Neural progenitor cell (in vitro differentiated cells): ENCODE measurements around the gene MYLK2. TPM values are rescaled to one million over a fixed set of nuclear protein-coding genes. Genes with fewer than 3 reads are reported as not detected.

Experiments used
- DNase-seq: peaks from one replicate; pipeline ENCODE4 v3.0.0-alpha.2; 2016; ENCODE audit warnings: low spot score
- H2AFZ ChIP-seq: fragments of 200-600 bp; sonication (generic); replicated peaks from 2 replicates; pipeline ENCODE4 v1.6.1; 2016; ENCODE audit warnings: antibody characterized with exemption
- H3F3A ChIP-seq: fragments of 200-600 bp; sonication (generic); 2 replicates; pipeline ENCODE4 v1.6.1; 2016; ENCODE audit warnings: antibody characterized with exemption, low read depth
- H3K27ac ChIP-seq: fragments of 200-600 bp; sonication (generic); 2 replicates; pipeline ENCODE4 v1.5.1; 2016; ENCODE audit warnings: mild to moderate bottlenecking
- H3K27me3 ChIP-seq: fragments of 200-600 bp; sonication (generic); 2 replicates; pipeline ENCODE4 v1.6.1; 2016; ENCODE audit warnings: mild to moderate bottlenecking, moderate library complexity
- H3K36me3 ChIP-seq: fragments of 200-600 bp; sonication (generic); 2 replicates; pipeline ENCODE4 v1.5.1; 2016
- H3K4me1 ChIP-seq: fragments of 200-600 bp; sonication (generic); 2 replicates; pipeline ENCODE4 v1.6.1; 2016; ENCODE audit warnings: mixed run types
- H3K4me2 ChIP-seq: fragments of 200-600 bp; sonication (generic); 2 replicates; pipeline ENCODE4 v1.6.1; 2016
- H3K4me3 ChIP-seq: fragments of 200-600 bp; sonication (generic); 2 replicates; pipeline ENCODE4 v1.5.1; 2016
- H3K79me2 ChIP-seq: fragments of 200-600 bp; sonication (generic); 2 replicates; pipeline ENCODE4 v1.6.1; 2016; ENCODE audit warnings: low read depth
- H3K9ac ChIP-seq: fragments of 200-600 bp; sonication (generic); 2 replicates; pipeline ENCODE4 v1.6.1; 2016
- H3K9me3 ChIP-seq: fragments of 200-600 bp; sonication (generic); 2 replicates; pipeline ENCODE4 v1.5.1; 2016; ENCODE audit warnings: low read depth
- H4K20me1 ChIP-seq: fragments of 200-600 bp; sonication (generic); 2 replicates; pipeline ENCODE4 v1.6.1; 2016; ENCODE audit warnings: low read depth
- H3K27ac Mint-ChIP-seq: 3 replicates; pipeline ENCODE4 v1.8.0; 2021; ENCODE audit warnings: mixed read lengths
- H3K27me3 Mint-ChIP-seq: 2 replicates; pipeline ENCODE4 v1.8.0; 2022; ENCODE audit warnings: low read depth, mild to moderate bottlenecking, inconsistent platforms, moderate library complexity, mixed read lengths; ENCODE audit not compliant: insufficient read depth
- H3K36me3 Mint-ChIP-seq: 3 replicates; pipeline ENCODE4 v1.8.0; 2021; ENCODE audit warnings: mixed read lengths
- H3K4me1 Mint-ChIP-seq: 3 replicates; pipeline ENCODE4 v1.8.0; 2021; ENCODE audit warnings: mixed read lengths
- H3K4me3 Mint-ChIP-seq: 3 replicates; pipeline ENCODE4 v1.8.0; 2021; ENCODE audit warnings: mild to moderate bottlenecking, moderate library complexity, mixed read lengths
- H3K9me3 Mint-ChIP-seq: 3 replicates; pipeline ENCODE4 v1.8.0; 2020; ENCODE audit warnings: mixed read lengths
- EZH2 ChIP-seq: fragments of 200-600 bp; sonication (generic); IDR thresholded peaks from 2 replicates; pipeline ENCODE4 v1.6.1; 2017; ENCODE audit warnings: antibody characterized with exemption, mild to moderate bottlenecking, moderate library complexity
- EZH2phosphoT487 ChIP-seq: fragments of 200-600 bp; sonication (generic); IDR thresholded peaks from 2 replicates; pipeline ENCODE4 v1.6.1; 2017; ENCODE audit warnings: antibody characterized with exemption
- total RNA-seq: library from RNA; depleted of rRNA; stranded (reverse); fragments of >200 nt; gene quantifications from 2 replicates; pipeline ENCODE4 v1.2.3, GENCODE V29; 2015; ENCODE audit warnings: low replicate concordance
- TF ChIP-seq, protein P1 (sequence below): fragments of 200-600 bp; sonication (generic); IDR thresholded peaks from 2 replicates; pipeline ENCODE4 v1.5.1; 2017; ENCODE audit warnings: antibody characterized with exemption, mild to moderate bottlenecking

The MYLK2 gene
- total RNA-seq, 1 donor from 2014 or later: not detected

GRCh38 chr20:31830406-31830981 is 11.3 kb downstream of the MYLK2 start:
- Mint-ChIP-seq H3K4me3 (no peak overlapping the region), H3K27ac (no peak overlapping the region), H3K27me3 (peaks cover 5% of the 10 kb centered on the region), H3K4me1 (peaks cover 18% of the 10 kb centered on the region), H3K9me3 (no peaks in the 10 kb centered on the region), H3K36me3 (no peaks in the 10 kb centered on the region)
- no peaks in the 10 kb centered on the region for H3K27me3 ChIP-seq
- H3K4me3 ChIP-seq: no peak overlapping the region
- H4K20me1 ChIP-seq: no peaks in the 10 kb centered on the region
- H3K9ac ChIP-seq: no peak overlapping the region
- H2AFZ ChIP-seq: no peak overlapping the region
- H3F3A ChIP-seq: no peaks in the 10 kb centered on the region
- DNase-seq: no peak
- H3K4me1 ChIP-seq: peaks cover 6% of the 10 kb centered on the region
- no peak overlapping the region for H3K4me2 ChIP-seq
- no peaks in the 10 kb centered on the region for H3K79me2 ChIP-seq
- H3K27ac ChIP-seq: no peak overlapping the region
- H3K9me3 ChIP-seq: no peaks in the 10 kb centered on the region
- no peaks in the 10 kb centered on the region for H3K36me3 ChIP-seq
- TF ChIP-seq, protein P1, sequence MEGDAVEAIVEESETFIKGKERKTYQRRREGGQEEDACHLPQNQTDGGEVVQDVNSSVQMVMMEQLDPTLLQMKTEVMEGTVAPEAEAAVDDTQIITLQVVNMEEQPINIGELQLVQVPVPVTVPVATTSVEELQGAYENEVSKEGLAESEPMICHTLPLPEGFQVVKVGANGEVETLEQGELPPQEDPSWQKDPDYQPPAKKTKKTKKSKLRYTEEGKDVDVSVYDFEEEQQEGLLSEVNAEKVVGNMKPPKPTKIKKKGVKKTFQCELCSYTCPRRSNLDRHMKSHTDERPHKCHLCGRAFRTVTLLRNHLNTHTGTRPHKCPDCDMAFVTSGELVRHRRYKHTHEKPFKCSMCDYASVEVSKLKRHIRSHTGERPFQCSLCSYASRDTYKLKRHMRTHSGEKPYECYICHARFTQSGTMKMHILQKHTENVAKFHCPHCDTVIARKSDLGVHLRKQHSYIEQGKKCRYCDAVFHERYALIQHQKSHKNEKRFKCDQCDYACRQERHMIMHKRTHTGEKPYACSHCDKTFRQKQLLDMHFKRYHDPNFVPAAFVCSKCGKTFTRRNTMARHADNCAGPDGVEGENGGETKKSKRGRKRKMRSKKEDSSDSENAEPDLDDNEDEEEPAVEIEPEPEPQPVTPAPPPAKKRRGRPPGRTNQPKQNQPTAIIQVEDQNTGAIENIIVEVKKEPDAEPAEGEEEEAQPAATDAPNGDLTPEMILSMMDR: no peak
- no peak for TF ChIP-seq EZH2phosphoT487
- no peak for TF ChIP-seq EZH2

- Histone ChIP-seq H3K79me2 (no peaks in the 10 kb centered on the region), H3F3A (no peaks in the 10 kb centered on the region), H3K4me1 (peaks cover 6% of the 10 kb centered on the region), H3K4me3 (no peak overlapping the region), H3K36me3 (no peaks in the 10 kb centered on the region), H3K4me2 (no peak overlapping the region), H2AFZ (no peak overlapping the region), H3K27ac (no peak overlapping the region), H3K9ac (no peak overlapping the region), H4K20me1 (no peaks in the 10 kb centered on the region), H3K27me3 (no peaks in the 10 kb centered on the region), H3K9me3 (no peaks in the 10 kb centered on the region)
- H3K4me1 Mint-ChIP-seq: peaks cover 22% of the 10 kb centered on the region
- no peaks in the 10 kb centered on the region for H3K9me3 Mint-ChIP-seq
- DNase-seq: no peak
- no peaks in the 10 kb centered on the region for H3K36me3 Mint-ChIP-seq
- no peak overlapping the region for H3K4me3 Mint-ChIP-seq
- TF ChIP-seq, protein P1: no peak
- no peak for TF ChIP-seq EZH2phosphoT487
- TF ChIP-seq EZH2: no peak
- H3K27me3 Mint-ChIP-seq: peaks cover 5% of the 10 kb centered on the region
- no peak overlapping the region for H3K27ac Mint-ChIP-seq
These were observed 12.1 kb downstream of the MYLK2 start for GRCh38 chr20:31831211-31831610.

- Mint-ChIP-seq H3K27me3 (peaks cover 5% of the 10 kb centered on the region), H3K4me1 (peaks cover 25% of the 10 kb centered on the region), H3K9me3 (no peaks in the 10 kb centered on the region), H3K36me3 (no peaks in the 10 kb centered on the region), H3K27ac (no peak overlapping the region), H3K4me3 (no peak overlapping the region)
- no peak overlapping the region for H3K4me3 ChIP-seq
- no peaks in the 10 kb centered on the region for H3K36me3 ChIP-seq
- no peak overlapping the region for H2AFZ ChIP-seq
- H3K9ac ChIP-seq: no peak overlapping the region
- H3K27me3 ChIP-seq: no peaks in the 10 kb centered on the region
- no peaks in the 10 kb centered on the region for H3K9me3 ChIP-seq
- H3F3A ChIP-seq: peaks cover 1% of the 10 kb centered on the region
- H3K4me2 ChIP-seq: no peak overlapping the region
- no peak for DNase-seq
- H3K79me2 ChIP-seq: no peaks in the 10 kb centered on the region
- H3K4me1 ChIP-seq: peaks cover 9% of the 10 kb centered on the region
- H4K20me1 ChIP-seq: no peaks in the 10 kb centered on the region
- TF ChIP-seq EZH2phosphoT487 (no peak), EZH2 (no peak)
- TF ChIP-seq, protein P1: no peak
- no peak overlapping the region for H3K27ac ChIP-seq
These were observed 12.7 kb downstream of the MYLK2 start for GRCh38 chr20:31831771-31832306.
